ENCODE data around the gene SLC9B2. TPM values are rescaled to one million over a fixed set of nuclear protein-coding genes. Genes with fewer than 3 reads are reported as not detected.

Gene SLC9B2
- total and polyA plus RNA-seq, 7 experiments from 2014 or later: 12.7 to 26.3 (median 17.1) TPM

DNA sequence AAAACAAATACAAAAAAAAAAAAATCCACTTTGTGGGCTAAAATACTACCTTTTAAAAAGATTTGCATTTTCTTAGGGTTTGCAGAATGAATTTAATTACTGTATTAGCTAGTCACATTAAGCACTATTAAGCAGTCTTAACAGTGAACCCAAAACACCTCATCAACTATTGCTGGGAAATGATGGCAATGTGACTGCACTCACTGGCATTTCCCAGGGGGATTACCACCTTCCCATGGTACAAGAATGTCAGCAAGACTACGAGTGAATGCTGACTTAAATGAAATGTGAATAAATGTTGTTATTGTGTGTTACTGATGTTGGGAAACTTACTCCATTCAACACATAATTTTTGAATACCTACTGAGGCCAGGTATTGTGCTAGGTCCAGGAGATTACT is 10.0 kb upstream of the SLC9B2 start:
- Mint-ChIP-seq H3K9me3 (no peaks in the 10 kb centered on the region), H3K36me3 (peaks cover 18 to 68% (median 34%) of the 10 kb centered on the region in 5 donors), H3K4me3 (no peak overlapping the region), H3K27ac (no peak overlapping the region), H3K4me1 (peaks cover 0 to 9% (median 2%) of the 10 kb centered on the region in 7 donors), H3K27me3 (no peaks in the 10 kb centered on the region)
- Histone ChIP-seq H3K36me3 (ENCODE audit: control insufficient read depth in 2 of 3, insufficient read depth in 3 of 3, low read length in 3 of 3) (peaks cover 0 to 50% (median 15%) of the 10 kb centered on the region in 3 experiments), H3K27me3 (ENCODE audit: control insufficient read depth in 2 of 2, insufficient read depth in 2 of 2, low read length in 2 of 2) (no peaks in the 10 kb centered on the region), H3K27ac (ENCODE audit: low read depth, low read length) (no peak overlapping the region), H3K9me3 (ENCODE audit: control insufficient read depth in 2 of 3, low read length in 3 of 3) (no peaks in the 10 kb centered on the region), H3K4me3 (ENCODE audit: low read length) (no peak overlapping the region), H3K4me1 (ENCODE audit: control insufficient read depth in 2 of 2, insufficient read depth in 2 of 2, low read length in 2 of 2) (no peaks in the 10 kb centered on the region)
- ChIA-PET POLR2A (interaction anchor here (1.0 kb wide), 1 partner anchor 10 kb away, joined by 6 read pairs; the partner anchor contains the start of gene SLC9B2), CTCF (no interaction called here)
- ATAC-seq (no peak), DNase-seq (no peak)
- intact Hi-C loops (cut with micrococcal nuclease): no loop called here

GRCh38 chr4:103085555-103086196 is 9.1 kb upstream of the SLC9B2 start:
- DNase-seq (no peak), ATAC-seq (no peak)
- H3K27ac Mint-ChIP-seq: no peak overlapping the region
- no peak overlapping the region for H3K4me3 Mint-ChIP-seq
- no peaks in the 10 kb centered on the region for H3K27me3 Mint-ChIP-seq
- no peaks in the 10 kb centered on the region for H3K4me1 ChIP-seq (ENCODE audit: control insufficient read depth in 2 of 2, insufficient read depth in 2 of 2, low read length in 2 of 2)
- intact Hi-C loops (cut with micrococcal nuclease): no loop called here
- peaks cover 0 to 8% (median 0%) of the 10 kb centered on the region in 7 donors for H3K4me1 Mint-ChIP-seq
- no peaks in the 10 kb centered on the region for H3K9me3 ChIP-seq (ENCODE audit: control insufficient read depth in 2 of 3, low read length in 3 of 3)
- no peak overlapping the region for H3K27ac ChIP-seq (ENCODE audit: low read depth, low read length)
- H3K27me3 ChIP-seq (ENCODE audit: control insufficient read depth in 2 of 2, insufficient read depth in 2 of 2, low read length in 2 of 2): no peaks in the 10 kb centered on the region
- peaks cover 15 to 68% (median 35%) of the 10 kb centered on the region in 5 donors for H3K36me3 Mint-ChIP-seq
- ChIA-PET POLR2A (no interaction called here), CTCF (no interaction called here)
- H3K4me3 ChIP-seq (ENCODE audit: low read length): no peak overlapping the region
- peaks cover 0 to 45% (median 11%) of the 10 kb centered on the region in 3 experiments for H3K36me3 ChIP-seq (ENCODE audit: control insufficient read depth in 2 of 3, insufficient read depth in 3 of 3, low read length in 3 of 3)
- no peaks in the 10 kb centered on the region for H3K9me3 Mint-ChIP-seq

GRCh38 chr4:103079621-103080020 is 3.1 kb upstream of the SLC9B2 start:
- H3K4me3 Mint-ChIP-seq: peak overlapping the region in 1 of 10 donors; percentile 49
- peaks cover 10 to 16% of the 10 kb centered on the region in 2 donors for H3K4me1 ChIP-seq (ENCODE audit: control insufficient read depth in 2 of 2, insufficient read depth in 2 of 2, low read length in 2 of 2)
- POLR2A ChIA-PET: interaction anchor here (1.2 to 1.5 kb wide), 2 partner anchors 8 to 60 kb away, joined by 3 to 4 read pairs; partner anchors contain the start of gene SLC9B1

GRCh38 chr4:103075894-103076746 is 441 bp downstream of the SLC9B2 start:
- Mint-ChIP-seq H3K27me3 (no peaks in the 10 kb centered on the region), H3K27ac (peak overlapping the region; percentile 86 to 99 (median 97)), H3K4me1 (peaks cover 23 to 54% (median 47%) of the 10 kb centered on the region in 7 donors), H3K4me3 (peak overlapping the region; percentile 77 to 97 (median 95)), H3K9me3 (no peaks in the 10 kb centered on the region), H3K36me3 (peaks cover 0 to 22% (median 6%) of the 10 kb centered on the region in 5 donors)
- Histone ChIP-seq H3K27ac (ENCODE audit: low read depth, low read length) (peak overlapping the region; percentile 87), H3K4me3 (ENCODE audit: low read length) (peak overlapping the region; percentile 74), H3K27me3 (ENCODE audit: control insufficient read depth in 2 of 2, insufficient read depth in 2 of 2, low read length in 2 of 2) (no peaks in the 10 kb centered on the region), H3K4me1 (ENCODE audit: control insufficient read depth in 2 of 2, insufficient read depth in 2 of 2, low read length in 2 of 2) (peaks cover 10 to 17% of the 10 kb centered on the region in 2 donors), H3K36me3 (ENCODE audit: control insufficient read depth in 2 of 3, insufficient read depth in 3 of 3, low read length in 3 of 3) (no peaks in the 10 kb centered on the region), H3K9me3 (ENCODE audit: control insufficient read depth in 2 of 3, low read length in 3 of 3) (no peaks in the 10 kb centered on the region)
- POLR2A ChIA-PET: interaction anchor here (0.6 to 3.2 kb wide), 15 partner anchors 9 to 507 kb away, joined by 3 to 21 read pairs (median 4); partner anchors contain the start of genes BDH2, CISD2, SLC9B1 and UBE2D3
- ATAC-seq (peak; percentile 83), DNase-seq (peak; percentile 53 to 75 (median 68))
- intact Hi-C loops (cut with micrococcal nuclease): loop anchor here (1.0 to 5.0 kb wide), 12 partner anchors 23 to 1729 kb away; partner anchors contain the start of genes BDH2 (in 2 of the 2), CISD2 (in 2 of the 2), MANBA (in 2 of the 2) and SLC39A8 (in 2 of the 2)
- CTCF ChIA-PET: interaction anchor here (0.6 kb wide), 1 partner anchor 12 kb away, joined by 3 read pairs; no protein-coding TSS in a partner anchor

More at GRCh38 chr4:103079621-103080020, 3.1 kb upstream of the SLC9B2 start:
- no peaks in the 10 kb centered on the region for H3K9me3 Mint-ChIP-seq
- no peaks in the 10 kb centered on the region for H3K27me3 Mint-ChIP-seq
- Histone ChIP-seq H3K36me3 (ENCODE audit: control insufficient read depth in 2 of 3, insufficient read depth in 3 of 3, low read length in 3 of 3) (no peaks in the 10 kb centered on the region), H3K27me3 (ENCODE audit: control insufficient read depth in 2 of 2, insufficient read depth in 2 of 2, low read length in 2 of 2) (no peaks in the 10 kb centered on the region), H3K4me3 (ENCODE audit: low read length) (no peak overlapping the region), H3K27ac (ENCODE audit: low read depth, low read length) (no peak overlapping the region), H3K9me3 (ENCODE audit: control insufficient read depth in 2 of 3, low read length in 3 of 3) (no peaks in the 10 kb centered on the region)
- H3K27ac Mint-ChIP-seq: peak overlapping the region in 5 of 9 donors; percentile 1 to 69 (median 52)
- CTCF ChIA-PET: interaction anchor here (0.6 to 2.0 kb wide), 3 partner anchors 9 to 13 kb away, joined by 3 to 12 read pairs (median 3); no protein-coding TSS in a partner anchor
- H3K4me1 Mint-ChIP-seq: peaks cover 13 to 37% (median 36%) of the 10 kb centered on the region in 7 donors
- ATAC-seq (no peak), DNase-seq (no peak)
- H3K36me3 Mint-ChIP-seq: peaks cover 6 to 26% (median 12%) of the 10 kb centered on the region in 5 donors
- intact Hi-C loops (cut with micrococcal nuclease): loop anchor here (5.0 kb wide), 4 partner anchors 212 to 1732 kb away; partner anchors contain the start of genes CISD2 (in 1 of the 2) and PPP3CA (in 1 of the 2)

DNA sequence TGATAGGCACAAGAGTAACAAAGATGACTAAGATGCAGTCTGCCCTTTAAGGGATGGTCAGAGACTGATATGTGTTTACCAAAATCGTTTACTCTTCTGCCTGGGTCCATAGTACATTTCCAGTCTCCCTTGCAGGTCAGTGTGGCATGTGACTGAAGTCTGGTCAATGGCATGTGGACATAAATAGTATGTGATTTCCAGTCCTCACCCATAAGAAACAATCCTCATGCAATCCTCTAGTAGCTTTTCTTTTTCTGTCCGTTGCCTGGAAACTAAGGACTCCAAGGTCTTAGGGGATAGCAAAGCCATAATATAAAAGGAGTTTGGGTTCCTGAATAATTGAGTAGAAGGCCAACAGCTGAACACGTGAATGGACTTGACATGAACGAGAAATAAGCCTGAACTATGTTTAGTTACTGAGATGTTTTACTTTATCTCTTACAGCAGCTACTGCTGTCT is 1.1 kb downstream of the SLC9B2 start:
- Mint-ChIP-seq H3K4me1 (peaks cover 27 to 58% (median 51%) of the 10 kb centered on the region in 7 donors), H3K27me3 (no peaks in the 10 kb centered on the region), H3K9me3 (no peaks in the 10 kb centered on the region), H3K36me3 (peaks cover 0 to 19% (median under 1%) of the 10 kb centered on the region in 5 donors), H3K4me3 (peak overlapping the region; percentile 77 to 97 (median 95)), H3K27ac (peak overlapping the region; percentile 86 to 99 (median 97))
- DNase-seq: no peak
- Histone ChIP-seq H3K4me1 (ENCODE audit: control insufficient read depth in 2 of 2, insufficient read depth in 2 of 2, low read length in 2 of 2) (peaks cover 10 to 17% of the 10 kb centered on the region in 2 donors), H3K27me3 (ENCODE audit: control insufficient read depth in 2 of 2, insufficient read depth in 2 of 2, low read length in 2 of 2) (no peaks in the 10 kb centered on the region), H3K36me3 (ENCODE audit: control insufficient read depth in 2 of 3, insufficient read depth in 3 of 3, low read length in 3 of 3) (no peaks in the 10 kb centered on the region), H3K27ac (ENCODE audit: low read depth, low read length) (peak overlapping the region; percentile 87), H3K9me3 (ENCODE audit: control insufficient read depth in 2 of 3, low read length in 3 of 3) (no peaks in the 10 kb centered on the region), H3K4me3 (ENCODE audit: low read length) (peak overlapping the region; percentile 74)
- intact Hi-C loops (cut with micrococcal nuclease): loop anchor here (5.0 kb wide), 4 partner anchors 208 to 1728 kb away; partner anchors contain the start of genes CISD2 (in 1 of the 2) and PPP3CA (in 1 of the 2)
- CTCF ChIA-PET: interaction anchor here (0.6 to 0.7 kb wide), 2 partner anchors 16 to 449 kb away, joined by 3 read pairs; no protein-coding TSS in a partner anchor
- POLR2A ChIA-PET: interaction anchor here (0.6 to 3.2 kb wide), 8 partner anchors 8 to 462 kb away, joined by 3 to 21 read pairs (median 4); partner anchors contain the start of genes BDH2, CISD2, SLC9B1 and UBE2D3
- ATAC-seq: no peak
